Measurements from ENCODE around the gene TRPC4.

GRCh38 chr13:37686501-37686900 is 183.1 kb downstream of the TRPC4 start:
- no peak for TF ChIP-seq CTCF (IDR thresholded peaks at IDR 0.05; ENCODE audit: extremely low read depth in 1 of 2, insufficient read depth in 1 of 2, low read depth in 1 of 2, low read length in 2 of 2)
- TF ChIP-seq POLR2A (IDR thresholded peaks at IDR 0.05; ENCODE audit: low read depth, low read length), result no peak

All from endothelial cell of umbilical vein (primary cell).